Duodenal mucosa (tissue), 2 donors: ENCODE measurements around the gene C1GALT1C1.

ENCODE experiments used
- H3K27ac ChIP-seq: one replicate; pipeline ENCODE4 v1.7.0; 2013; ENCODE audit warnings: low read depth, low read length
- H3K27me3 ChIP-seq, 2 donors: one replicate each; pipeline ENCODE4 v1.7.0; 2013; ENCODE audit warnings: low read length in 2 of 2, control low read depth in 1 of 2; ENCODE audit not compliant: insufficient read depth in 2 of 2, control insufficient read depth in 1 of 2
- H3K36me3 ChIP-seq, 2 donors: one replicate each; pipeline ENCODE4 v1.7.0; 2013; ENCODE audit warnings: low read length in 2 of 2, control low read depth in 1 of 2; ENCODE audit not compliant: insufficient read depth in 2 of 2, control insufficient read depth in 1 of 2
- H3K4me1 ChIP-seq, 2 donors: one replicate each; pipeline ENCODE4 v1.7.0; 2013; ENCODE audit warnings: low read length in 2 of 2, control low read depth in 1 of 2; ENCODE audit not compliant: insufficient read depth in 2 of 2, control insufficient read depth in 1 of 2
- H3K4me3 ChIP-seq, 2 donors: one replicate each; pipeline ENCODE4 v1.7.0; 2013; ENCODE audit warnings: low read length in 2 of 2, low read depth in 1 of 2
- H3K9ac ChIP-seq, 2 donors: one replicate each; pipeline ENCODE4 v1.7.0; 2013; ENCODE audit warnings: low read length in 2 of 2, low read depth in 1 of 2
- H3K9me3 ChIP-seq, 2 donors: one replicate each; pipeline ENCODE4 v1.7.0; 2013; ENCODE audit warnings: low read length in 2 of 2, control low read depth in 1 of 2; ENCODE audit not compliant: control insufficient read depth in 1 of 2

The C1GALT1C1 gene

DNA sequence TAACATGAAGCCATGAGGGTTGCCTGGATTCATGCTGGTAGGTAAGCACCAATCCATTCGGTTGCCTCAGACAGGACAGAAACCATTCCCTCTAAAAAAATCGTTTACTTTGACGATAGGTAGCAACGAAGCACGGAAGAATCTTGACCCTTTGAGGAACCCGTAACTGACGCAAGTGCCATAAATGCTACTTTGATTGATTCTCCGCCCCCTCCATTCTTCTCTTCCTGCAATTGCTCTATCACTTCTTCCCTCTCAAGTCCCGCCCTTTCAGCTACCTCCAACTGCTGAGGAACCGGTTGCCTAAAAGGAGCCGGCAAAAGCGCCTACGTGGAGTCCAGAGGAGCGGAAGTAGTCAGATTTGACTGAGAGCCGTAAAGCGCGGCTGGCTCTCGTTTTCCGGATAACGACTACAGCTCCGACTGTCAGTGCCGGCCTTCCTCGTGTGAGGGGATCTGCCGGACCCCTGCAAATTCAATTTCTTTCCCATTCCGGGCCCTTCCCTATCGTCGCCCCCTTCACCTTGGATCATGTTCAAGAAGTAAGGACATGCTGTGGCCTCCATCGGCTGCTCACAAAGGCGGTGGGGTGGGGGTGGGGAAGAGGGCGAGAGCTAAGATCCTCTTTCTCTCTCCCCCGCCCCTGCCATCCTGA is 26.0 kb downstream of the C1GALT1C1 start, which contains the start of gene MCTS1:
MCTS1 (plus strand) TSS at position 395 of the 654 bp plus-strand sequence; CDS start at position 531, 136 bp downstream.
- H3K9ac ChIP-seq: peak within 1 kb of the TSS; percentile 68 to 87
- peak within 1 kb of the TSS; percentile 85 for H3K27ac ChIP-seq
- H3K4me3 ChIP-seq: peak within 1 kb of the TSS; percentile 79 to 86
- H3K27me3 ChIP-seq: no peaks in the 10 kb centered on the region
- no peaks in the 10 kb centered on the region for H3K9me3 ChIP-seq
- H3K36me3 ChIP-seq: peaks cover 5 to 6% of the 10 kb centered on the region in 2 donors
- H3K4me1 ChIP-seq: peaks cover 6 to 8% of the 10 kb centered on the region in 2 donors

DNA sequence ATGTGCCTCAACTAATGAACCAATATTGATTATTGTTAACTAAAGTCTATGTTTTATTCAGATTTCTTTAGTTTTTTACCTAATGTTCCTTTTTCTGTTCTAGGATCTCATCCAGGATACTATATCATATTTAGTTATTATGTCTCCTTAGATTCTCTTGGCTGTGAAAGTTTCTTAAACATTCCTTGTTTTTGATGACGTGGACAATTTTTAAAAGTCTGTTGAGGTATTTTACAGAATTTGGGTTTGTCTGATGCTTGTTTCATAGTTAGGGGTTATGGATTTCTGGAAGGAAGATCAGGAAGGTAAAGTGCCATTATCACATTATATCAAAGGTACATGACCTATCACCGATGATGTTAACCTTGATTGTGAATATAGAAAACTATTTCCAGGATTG is 44.2 kb downstream of the C1GALT1C1 start:
- Histone ChIP-seq H3K9ac (no peak overlapping the region), H3K36me3 (no peaks in the 10 kb centered on the region), H3K27me3 (no peaks in the 10 kb centered on the region), H3K4me1 (no peaks in the 10 kb centered on the region), H3K9me3 (no peaks in the 10 kb centered on the region), H3K4me3 (no peak overlapping the region), H3K27ac (no peak overlapping the region)
